K562 (cell line): ENCODE measurements around the gene FBXL4. TPM values are rescaled to one million over a fixed set of nuclear protein-coding genes. Genes with fewer than 3 reads are reported as not detected.

Source experiments
- ATF7 ChIP-seq: fragments of 450-650 bp; IDR thresholded peaks from 2 replicates; pipeline ENCODE4 v1.7.1; 2014; ENCODE audit warnings: mild to moderate bottlenecking, moderate library complexity
- CEBPB ChIP-seq: fragments of 450-650 bp; IDR thresholded peaks from 2 replicates; pipeline ENCODE4 v1.6.1; 2016; ENCODE audit warnings: missing genetic modification characterization, missing compliant biosample characterization
- CHD2 ChIP-seq: IDR thresholded peaks from 2 replicates; pipeline ENCODE4 v1.6.1; 2011; ENCODE audit warnings: low read depth, low read length
- FOXP1 ChIP-seq: sonication (generic); formaldehyde crosslinking; IDR thresholded peaks from 2 replicates; pipeline ENCODE4 v1.8.0; 2022; ENCODE audit warnings: mild to moderate bottlenecking, missing genetic modification reagents
- GABPA ChIP-seq: fragments of 200-800 bp; sonication (Bioruptor generic); conservative IDR thresholded peaks from 2 replicates; pipeline ENCODE4 v1.6.1; 2016; ENCODE audit warnings: low read depth, missing genetic modification characterization, missing compliant biosample characterization
- GATAD2A ChIP-seq: fragments of 450-650 bp; IDR thresholded peaks from 2 replicates; pipeline ENCODE4 v1.6.1; 2017
- IFI16 ChIP-seq: fragments of 250-450 bp; sonication (Bioruptor Pico); IDR thresholded peaks from 2 replicates; pipeline ENCODE4 v2.1.2; 2022; ENCODE audit warnings: mild to moderate bottlenecking, inconsistent platforms
- MAFK ChIP-seq: IDR thresholded peaks from 2 replicates; pipeline ENCODE4 v1.6.1; 2011; ENCODE audit warnings: low read length, improper control_type of control experiment
- RBFOX2 ChIP-seq: fragments of 200-400 bp; formaldehyde crosslinking; IDR thresholded peaks from 2 replicates; pipeline ENCODE4 v1.6.1; 2017; ENCODE audit warnings: low read depth, mild to moderate bottlenecking, low read length, moderate library complexity
- RFX7 ChIP-seq: fragments of 250-450 bp; sonication (Bioruptor Pico); IDR thresholded peaks from 2 replicates; pipeline ENCODE4 v1.5.1; 2021; ENCODE audit warnings: mild to moderate bottlenecking
- SMC3 ChIP-seq: conservative IDR thresholded peaks from 2 replicates; pipeline ENCODE4 v1.6.1; 2011; ENCODE audit warnings: low read depth, low read length, improper control_type of control experiment; ENCODE audit not compliant: insufficient read depth
- SRSF7 ChIP-seq: fragments of 200-400 bp; formaldehyde crosslinking; optimal IDR thresholded peaks from 2 replicates; pipeline ENCODE3; 2017; ENCODE audit warnings: mild to moderate bottlenecking, low read depth, low read length
- TOE1 ChIP-seq, 2 experiments: fragments of 450-650 bp in 1 of 2; sonication (generic) in 1 of 2; formaldehyde crosslinking in 1 of 2; IDR thresholded peaks; 2 replicates each; pipeline versions ENCODE4 v1.7.1 to v1.8.0; 2016 to 2022; ENCODE audit warnings: borderline replicate concordance in 2 of 2, mild to moderate bottlenecking in 2 of 2, antibody characterized with exemption in 1 of 2, inconsistent platforms in 1 of 2, low read depth in 1 of 2, missing genetic modification reagents in 1 of 2, moderate library complexity in 1 of 2
- XRCC5 ChIP-seq: fragments of 200-400 bp; formaldehyde crosslinking; IDR thresholded peaks from 2 replicates; pipeline ENCODE4 v1.6.1; 2017; ENCODE audit warnings: low read depth, mild to moderate bottlenecking, low read length
- ZBTB7A ChIP-seq: IDR thresholded peaks from 2 replicates; pipeline ENCODE4 v1.6.1; 2011; ENCODE audit warnings: low read depth, mild to moderate bottlenecking, low read length, moderate library complexity, borderline replicate concordance; ENCODE audit not compliant: control insufficient read depth
- ZC3H4 ChIP-seq: sonication (generic); formaldehyde crosslinking; IDR thresholded peaks from 2 replicates; pipeline ENCODE4 v1.9.0; 2021; ENCODE audit warnings: missing genetic modification reagents, borderline replicate concordance
- ZFP36 ChIP-seq: fragments of 150-350 bp; IDR thresholded peaks from 2 replicates; pipeline ENCODE4 v1.6.1; 2018; ENCODE audit warnings: low read length, low read depth; ENCODE audit not compliant: partially characterized antibody
- ZNF175 ChIP-seq: fragments of 200-800 bp; sonication (Bioruptor generic); IDR thresholded peaks from 2 replicates; pipeline ENCODE4 v1.6.1; 2016; ENCODE audit warnings: low read depth, mild to moderate bottlenecking, missing genetic modification characterization, missing compliant biosample characterization
- ZNF197 ChIP-seq: fragments of 200-800 bp; sonication (Bioruptor generic); IDR thresholded peaks from 2 replicates; pipeline ENCODE4 v1.6.1; 2016; ENCODE audit warnings: low read depth, missing genetic modification characterization, missing compliant biosample characterization
- ZNF57 ChIP-seq: fragments of 450-650 bp; formaldehyde crosslinking; IDR thresholded peaks from 2 replicates; pipeline ENCODE4 v1.4.0; 2020; ENCODE audit warnings: mild to moderate bottlenecking, moderate library complexity
- ZNF699 ChIP-seq: fragments of 250-450 bp; sonication (Bioruptor Pico); IDR thresholded peaks from 2 replicates; pipeline ENCODE4 v1.8.0; 2021; ENCODE audit warnings: mild to moderate bottlenecking, moderate library complexity; ENCODE audit not compliant: insufficient replicate concordance
- ZNF785 ChIP-seq: fragments of 250-450 bp; sonication (Bioruptor Pico); IDR thresholded peaks from 2 replicates; pipeline ENCODE4 v1.4.0; 2020; ENCODE audit warnings: mild to moderate bottlenecking
- polyA plus RNA-seq, 8 experiments: library from polyadenylated mRNA; depleted of rRNA in 4 of 8; stranded (reverse) in 5 of 8; unstranded in 3 of 8; fragments of >200 nt; fragmentation: Nextera tagmentation in 2 of 8; fragmentation: Illumina TruSeq in 1 of 8; extraction: Ambion mirVana in 2 of 8; extraction: Trizol in 1 of 8; gene quantifications; 2 replicates each; pipeline versions ENCODE4 v1.2.1 to v1.2.3, GENCODE V29; 2011 to 2014; ENCODE audit warnings: inconsistent platforms in 1 of 8, missing spikeins in 1 of 8
- total RNA-seq, 7 experiments: library from RNA; depleted of rRNA in 6 of 7; stranded (reverse); fragments of >200 nt in 6 of 7; fragmentation: Illumina TruSeq in 2 of 7; extraction: Trizol in 2 of 7; gene quantifications; 2 replicates each; pipeline versions ENCODE4 v1.2.1 to v1.2.3, GENCODE V29; 2011 to 2021; ENCODE audit warnings: low replicate concordance in 1 of 7
- TF ChIP-seq, protein P1 (sequence below): sonication (generic); formaldehyde crosslinking; IDR thresholded peaks from 2 replicates; pipeline ENCODE4 v1.8.0; 2022; ENCODE audit warnings: missing genetic modification reagents, mild to moderate bottlenecking, moderate library complexity, borderline replicate concordance
- TF ChIP-seq, protein P2 (sequence below), 3 experiments: fragments of 200-800 bp in 1 of 3; sonication (Bioruptor generic) in 1 of 3; sonication (generic) in 1 of 3; formaldehyde crosslinking in 1 of 3; IDR thresholded peaks; 2 replicates each; pipeline versions ENCODE4 v1.6.1 to v1.8.0; 2016 to 2022; ENCODE audit warnings: mild to moderate bottlenecking in 2 of 3, missing compliant biosample characterization in 2 of 3, missing genetic modification characterization in 2 of 3, missing genetic modification reagents in 1 of 3
- TF ChIP-seq, protein P3 (sequence below): fragments of 450-650 bp; formaldehyde crosslinking; IDR thresholded peaks from 2 replicates; pipeline ENCODE4 v1.4.0; 2022; ENCODE audit warnings: mild to moderate bottlenecking, moderate library complexity

FBXL4 gene
- total and polyA plus RNA-seq, 9 of the 15 experiments (the other 6 are each of a cell fraction or from before 2014, with no cell fraction given): 4.2 to 23.1 (median 7.7) TPM

DNA sequence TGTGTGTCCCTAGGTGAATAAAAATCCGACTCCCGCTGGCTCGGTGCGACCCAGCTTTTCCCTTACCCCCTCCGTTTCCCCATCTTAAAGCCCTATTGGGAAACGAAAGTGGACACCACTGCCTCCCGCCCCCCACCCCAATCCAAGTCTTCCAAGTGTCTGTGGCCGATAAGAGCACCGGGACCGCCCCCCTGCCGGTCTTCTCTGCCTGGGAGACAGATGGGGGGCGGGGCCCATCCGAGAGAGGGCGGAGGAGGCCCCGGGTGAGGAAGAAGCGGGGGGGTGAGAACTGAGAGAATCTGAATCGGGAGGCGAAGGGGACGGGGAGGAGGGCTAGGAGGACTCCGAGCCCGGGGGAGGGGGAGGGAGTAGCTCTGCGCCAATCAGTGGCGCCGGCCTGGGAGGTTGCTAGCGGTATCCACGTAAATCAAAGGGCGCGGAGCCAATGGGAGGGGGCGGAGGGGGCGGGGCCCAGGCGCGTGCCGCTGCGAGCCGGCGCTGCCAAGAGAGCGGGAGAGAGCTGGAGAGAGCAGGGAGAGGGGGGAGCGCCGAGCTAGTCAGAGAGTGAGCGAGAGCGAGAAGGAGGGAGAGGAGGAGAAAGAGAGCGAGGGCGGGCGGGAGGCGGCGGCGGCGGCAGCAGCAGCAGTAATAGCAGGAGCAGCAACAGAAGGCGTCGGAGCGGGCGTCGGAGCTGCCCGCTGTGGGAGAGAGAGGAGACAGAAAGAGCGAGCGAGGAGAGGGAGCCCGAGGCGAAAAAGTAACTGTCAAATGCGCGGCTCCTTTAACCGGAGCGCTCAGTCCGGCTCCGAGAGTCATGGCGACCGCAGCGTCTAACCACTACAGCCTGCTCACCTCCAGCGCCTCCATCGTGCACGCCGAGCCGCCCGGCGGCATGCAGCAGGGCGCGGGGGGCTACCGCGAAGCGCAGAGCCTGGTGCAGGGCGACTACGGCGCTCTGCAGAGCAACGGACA lies 113.4 kb downstream of the FBXL4 start, which contains the start of gene POU3F2 (continued):
- TF ChIP-seq ATF7: 0 out of 2 replicates have a peak, but pooled peaks have one; percentile 39
- TF ChIP-seq, protein P1, sequence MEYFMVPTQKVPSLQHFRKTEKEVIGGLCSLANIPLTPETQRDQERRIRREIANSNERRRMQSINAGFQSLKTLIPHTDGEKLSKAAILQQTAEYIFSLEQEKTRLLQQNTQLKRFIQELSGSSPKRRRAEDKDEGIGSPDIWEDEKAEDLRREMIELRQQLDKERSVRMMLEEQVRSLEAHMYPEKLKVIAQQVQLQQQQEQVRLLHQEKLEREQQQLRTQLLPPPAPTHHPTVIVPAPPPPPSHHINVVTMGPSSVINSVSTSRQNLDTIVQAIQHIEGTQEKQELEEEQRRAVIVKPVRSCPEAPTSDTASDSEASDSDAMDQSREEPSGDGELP (CRISPR knock-in tag): peak; percentile 14; the same call in 1 of the 2 replicates
- no peak for TF ChIP-seq ZFP36
- TF ChIP-seq TOE1 (IDR thresholded peaks at IDR 0.05; ENCODE audit: borderline replicate concordance): peak; percentile 76; the same call in 1 of the 2 replicates
- TF ChIP-seq TOE1 (CRISPR knock-in tag; IDR thresholded peaks at IDR 0.05; ENCODE audit: borderline replicate concordance, low read depth): no peak
- no peak for TF ChIP-seq FOXP1 (CRISPR knock-in tag)
- TF ChIP-seq CHD2: no peak
- no peak for TF ChIP-seq ZNF785
- no peak for TF ChIP-seq RBFOX2
- TF ChIP-seq SMC3: no peak
- TF ChIP-seq RFX7 (CRISPR knock-in tag): no peak
- no peak for TF ChIP-seq ZNF175
- TF ChIP-seq ZNF699: no peak
- no peak for TF ChIP-seq IFI16 (CRISPR knock-in tag)
- peak; percentile 80 for TF ChIP-seq CEBPB (tag)
- TF ChIP-seq ZNF57 (CRISPR knock-in tag): no peak
- TF ChIP-seq, protein P2, sequence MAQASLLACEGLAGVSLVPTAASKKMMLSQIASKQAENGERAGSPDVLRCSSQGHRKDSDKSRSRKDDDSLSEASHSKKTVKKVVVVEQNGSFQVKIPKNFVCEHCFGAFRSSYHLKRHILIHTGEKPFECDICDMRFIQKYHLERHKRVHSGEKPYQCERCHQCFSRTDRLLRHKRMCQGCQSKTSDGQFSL (CRISPR knock-in tag; IDR thresholded peaks at IDR 0.05): no peak
- TF ChIP-seq, protein P2 (tag; IDR thresholded peaks at IDR 0.05): peak in 1 of 2 experiments; percentile 34; a peak in 2 of 4 replicates
- TF ChIP-seq ZNF197: no peak
- no peak for TF ChIP-seq SRSF7
- no peak for TF ChIP-seq XRCC5
- TF ChIP-seq GABPA: no peak
- TF ChIP-seq, protein P3, sequence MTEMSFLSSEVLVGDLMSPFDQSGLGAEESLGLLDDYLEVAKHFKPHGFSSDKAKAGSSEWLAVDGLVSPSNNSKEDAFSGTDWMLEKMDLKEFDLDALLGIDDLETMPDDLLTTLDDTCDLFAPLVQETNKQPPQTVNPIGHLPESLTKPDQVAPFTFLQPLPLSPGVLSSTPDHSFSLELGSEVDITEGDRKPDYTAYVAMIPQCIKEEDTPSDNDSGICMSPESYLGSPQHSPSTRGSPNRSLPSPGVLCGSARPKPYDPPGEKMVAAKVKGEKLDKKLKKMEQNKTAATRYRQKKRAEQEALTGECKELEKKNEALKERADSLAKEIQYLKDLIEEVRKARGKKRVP (CRISPR knock-in tag): no peak
- no peak for TF ChIP-seq MAFK
- TF ChIP-seq ZC3H4 (CRISPR knock-in tag): no peak
- peak; percentile 67; the same call in 1 of the 2 replicates for TF ChIP-seq ZBTB7A
- no peak for TF ChIP-seq GATAD2A
